NK-92 (cell line): ENCODE data around the gene CILP2.

Experiments
- DNase-seq: peaks from one replicate; lab custom pipeline; 2025; ENCODE audit not compliant: unreplicated experiment; lab: John Stamatoyannopoulos, UW

CILP2 gene

DNA sequence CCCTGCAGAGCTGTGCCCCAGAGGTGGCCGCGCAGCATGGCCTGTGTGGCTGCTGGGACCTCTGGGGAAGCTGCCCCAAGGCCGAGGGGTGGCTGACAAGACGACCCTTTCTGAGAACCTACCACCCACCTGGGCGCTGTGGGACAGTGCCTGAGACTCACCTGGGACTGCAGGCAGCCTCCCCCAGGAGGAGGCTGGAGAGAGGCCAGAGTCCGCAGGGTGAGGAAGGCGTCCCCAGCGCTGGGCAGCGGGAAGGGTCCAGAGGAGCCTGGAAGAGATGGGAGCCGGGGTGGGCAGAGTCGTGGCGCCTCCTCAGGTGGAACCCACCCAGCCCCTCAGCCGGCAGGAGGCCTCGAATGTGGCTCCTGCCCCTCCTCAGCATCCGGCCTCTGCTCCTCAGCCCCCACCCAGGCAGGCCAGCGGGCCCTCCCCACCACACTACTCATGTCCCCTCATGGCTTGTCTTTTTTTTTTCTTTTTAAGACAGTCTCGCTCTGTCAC lies 25.3 kb downstream of the CILP2 start:
- no peak for DNase-seq

DNA sequence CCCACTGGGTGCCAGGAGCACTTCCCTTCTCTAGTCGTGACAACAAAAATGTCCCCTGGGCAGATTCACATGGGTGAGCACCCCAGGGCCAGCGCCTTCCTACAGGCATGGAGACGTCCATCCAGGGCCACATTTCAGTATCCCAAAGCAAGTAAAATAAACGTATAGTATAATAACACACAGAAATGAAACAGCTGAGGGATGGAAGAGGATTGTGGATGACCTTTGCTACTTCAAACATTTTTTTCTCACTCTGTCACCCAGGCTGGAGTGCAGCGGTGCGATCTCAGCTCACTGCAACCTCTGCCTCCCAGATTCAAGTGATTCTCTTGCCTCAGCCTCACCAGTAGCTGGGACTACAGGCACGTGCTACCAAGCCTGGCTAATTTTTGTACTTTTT lies 28.2 kb downstream of the CILP2 start:
- no peak for DNase-seq

DNA sequence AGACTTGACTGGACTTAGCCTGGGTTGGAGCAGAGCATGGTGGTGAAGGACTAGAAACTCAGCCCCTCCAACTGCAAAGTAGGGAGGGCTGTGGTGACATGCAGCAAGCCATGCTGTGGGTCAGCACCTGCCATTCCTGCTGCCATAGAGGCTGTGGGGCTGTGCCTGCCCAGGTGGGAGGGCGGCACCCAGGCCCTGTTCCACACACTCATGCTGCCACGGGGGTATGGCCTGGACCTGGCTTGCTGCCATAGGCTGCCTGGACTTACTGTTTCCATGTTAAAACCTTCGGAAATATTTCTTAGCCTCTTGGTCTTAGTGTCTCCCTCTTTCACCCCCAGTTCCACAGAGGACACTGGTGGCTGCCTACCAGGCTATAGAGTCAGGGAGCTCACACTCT lies 29.3 kb downstream of the CILP2 start:
- DNase-seq: no peak

DNA sequence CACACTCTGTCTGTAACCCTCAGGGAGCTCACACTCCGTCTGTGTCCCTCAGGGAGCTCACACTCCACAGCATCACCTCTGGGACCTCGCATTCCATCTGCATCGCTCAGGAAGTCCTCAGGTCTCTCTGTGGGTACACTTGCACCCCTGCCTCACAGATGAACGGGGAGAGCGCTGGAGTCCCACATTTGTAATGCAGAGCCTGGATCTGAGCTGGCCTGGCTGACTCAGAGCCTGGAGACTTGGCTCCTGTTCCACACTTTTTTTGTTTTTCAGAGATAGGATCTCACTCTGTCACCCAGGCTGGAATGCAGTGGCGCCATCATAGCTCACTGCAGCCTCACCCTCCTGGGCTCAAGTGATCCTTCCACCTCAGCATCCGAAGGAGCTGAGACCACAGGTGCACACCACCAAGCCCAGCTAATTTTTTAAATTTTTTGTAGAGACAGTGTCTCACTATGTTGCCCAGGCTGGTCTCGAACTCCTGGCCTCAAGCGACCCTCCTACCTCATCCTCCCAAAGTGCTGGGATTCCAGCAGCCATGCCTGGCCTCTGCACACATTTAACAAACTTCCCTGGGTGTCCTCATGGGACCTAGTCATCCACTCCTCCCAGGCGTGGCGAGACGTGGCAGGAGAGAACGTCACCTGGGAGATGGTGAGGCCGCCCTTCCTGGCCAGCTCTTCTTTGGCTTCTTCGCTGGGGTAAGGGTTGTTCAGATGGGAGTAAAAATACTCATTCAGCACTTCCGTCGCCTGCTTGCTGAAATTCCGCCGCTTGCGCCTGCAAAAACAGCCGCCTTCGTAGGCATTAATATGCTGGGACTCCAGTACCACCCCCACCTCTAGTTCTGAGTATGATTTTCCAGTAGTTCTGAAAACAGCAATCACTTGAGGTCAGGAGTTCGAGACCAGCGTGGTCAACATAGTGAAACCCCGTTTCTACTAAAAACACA lies 31.0 kb downstream of the CILP2 start:
- DNase-seq: no peak

DNA sequence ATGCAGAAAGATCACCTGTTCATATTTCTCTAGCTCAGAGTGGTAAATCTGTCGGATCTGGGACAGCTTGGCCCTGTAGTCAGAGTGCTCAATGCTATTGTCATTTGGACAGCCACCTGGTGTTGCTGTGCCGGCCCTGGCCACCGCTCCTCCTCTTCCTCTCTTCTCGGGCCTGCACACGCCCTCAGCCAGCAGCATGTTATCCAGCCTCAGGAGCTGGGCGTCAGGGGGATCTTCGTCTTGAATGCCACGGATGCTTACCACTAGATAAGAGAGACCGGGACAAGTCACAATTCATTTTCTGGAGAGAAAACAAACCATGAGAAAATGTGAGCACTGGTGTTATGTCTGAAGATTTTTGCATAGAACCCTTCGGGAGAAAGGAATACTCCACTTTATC lies 32.5 kb downstream of the CILP2 start:
- no peak for DNase-seq

DNA sequence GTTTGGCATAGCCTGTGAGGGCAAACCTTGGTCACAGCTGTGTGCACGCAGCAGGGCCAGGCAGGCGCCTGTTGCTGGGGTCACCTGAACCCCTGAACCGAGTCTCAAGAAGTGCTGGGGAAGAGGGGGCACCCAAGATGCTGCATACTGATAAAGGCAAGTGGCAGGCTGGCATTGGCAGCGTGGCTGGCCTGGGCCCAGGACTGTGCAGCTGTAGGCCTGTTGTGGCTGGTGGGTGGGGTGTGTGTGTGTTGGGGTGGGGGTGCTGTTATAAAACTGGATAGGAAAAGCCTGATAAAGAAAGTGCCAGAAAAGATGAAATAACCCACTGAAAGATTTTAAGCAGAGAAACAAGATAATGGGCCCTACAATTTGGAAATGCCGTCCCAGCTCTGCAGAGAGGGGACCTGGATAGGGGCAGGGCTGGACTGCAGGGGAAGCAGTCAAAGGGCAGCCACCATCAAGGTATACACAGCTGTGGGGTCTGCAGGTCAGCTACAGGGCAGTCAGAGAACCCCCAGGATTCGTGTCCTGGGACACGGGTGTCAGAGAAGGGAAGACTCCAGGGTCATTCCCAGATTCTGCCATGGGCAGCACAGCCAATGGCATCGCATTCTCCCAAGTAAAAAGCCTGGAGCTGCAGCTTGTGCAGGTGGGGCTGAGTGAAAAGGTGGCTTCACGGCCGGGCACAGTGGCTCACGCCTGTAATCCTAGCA lies 33.2 kb downstream of the CILP2 start:
- no peak for DNase-seq

DNA sequence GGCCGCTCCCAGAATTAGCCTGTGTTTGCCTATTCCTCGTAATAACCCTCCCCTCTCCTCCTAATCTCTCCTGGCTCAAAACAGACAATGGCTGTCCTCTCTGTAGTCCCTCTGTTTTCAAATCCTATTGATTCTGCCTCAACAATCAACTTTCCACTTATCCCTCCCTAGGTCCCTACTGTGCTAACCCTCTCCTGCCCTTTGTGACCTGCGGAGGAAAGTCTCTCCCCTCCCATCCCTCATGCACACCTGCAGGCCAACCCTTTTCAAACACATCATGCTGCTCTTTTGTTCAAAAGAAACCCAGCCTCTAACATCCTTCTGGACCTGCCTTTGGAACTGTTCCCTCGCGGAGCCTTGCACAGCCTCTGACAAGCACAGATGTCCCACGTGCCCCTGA lies 37.3 kb downstream of the CILP2 start:
- no peak for DNase-seq

DNA sequence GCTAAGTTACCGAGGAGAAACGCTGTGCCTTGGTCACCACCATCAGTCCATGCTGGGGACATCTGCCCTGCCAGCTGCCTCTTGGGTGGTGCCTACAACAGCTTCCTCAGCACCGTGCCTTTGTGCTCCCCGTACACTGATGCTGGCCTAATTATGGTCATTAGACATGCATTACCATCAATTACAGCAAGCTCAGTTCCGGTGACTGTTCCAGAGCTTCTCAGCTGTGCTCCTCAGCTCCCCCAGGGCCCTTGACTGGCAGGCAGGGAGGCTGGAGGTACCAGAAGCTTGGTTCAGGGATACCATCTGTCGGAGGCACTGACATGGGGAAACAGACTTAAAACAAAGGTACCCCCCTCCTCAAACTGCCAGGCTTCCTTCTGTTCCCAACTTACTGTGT lies 40.2 kb downstream of the CILP2 start:
- no peak for DNase-seq

DNA sequence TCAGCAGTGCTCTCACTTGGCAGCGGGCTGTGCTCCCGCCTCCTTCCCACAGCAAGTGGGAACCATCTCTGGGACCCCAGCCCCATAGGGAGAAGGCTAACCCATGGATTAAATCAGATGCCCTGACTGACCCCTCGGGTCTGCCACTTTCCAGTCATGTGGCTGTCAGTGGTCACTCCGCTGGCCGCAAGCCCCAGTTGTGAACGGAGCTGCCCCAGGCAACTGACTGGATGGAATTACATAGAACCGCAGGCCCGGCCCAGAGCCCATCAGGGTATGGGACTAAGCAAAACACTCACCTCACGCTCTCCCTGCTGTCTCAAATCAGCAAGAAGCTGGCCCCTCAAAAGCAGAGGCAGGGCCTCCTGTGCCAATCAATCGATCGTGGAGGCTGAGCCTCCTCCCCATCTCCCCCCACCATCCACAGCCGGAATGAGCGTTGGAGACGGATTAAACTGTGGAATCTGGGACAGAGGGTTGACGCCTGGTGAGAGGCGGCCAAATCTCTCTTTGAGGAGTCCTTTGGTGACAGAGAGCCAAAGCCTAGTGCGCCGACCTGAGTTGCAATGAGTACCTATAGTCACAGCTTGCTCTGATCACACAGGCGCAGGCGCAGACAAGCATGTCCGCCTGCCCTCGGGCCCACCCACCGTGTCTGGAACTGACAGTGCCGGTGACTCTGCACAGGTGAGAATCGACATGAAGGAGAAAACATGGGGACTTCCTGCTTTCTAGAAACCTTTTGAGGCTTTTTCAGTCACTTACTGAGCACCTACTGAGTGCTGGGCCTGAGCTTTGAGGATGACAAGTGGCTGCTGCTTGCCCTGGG lies 41.7 kb downstream of the CILP2 start:
- DNase-seq: no peak

DNA sequence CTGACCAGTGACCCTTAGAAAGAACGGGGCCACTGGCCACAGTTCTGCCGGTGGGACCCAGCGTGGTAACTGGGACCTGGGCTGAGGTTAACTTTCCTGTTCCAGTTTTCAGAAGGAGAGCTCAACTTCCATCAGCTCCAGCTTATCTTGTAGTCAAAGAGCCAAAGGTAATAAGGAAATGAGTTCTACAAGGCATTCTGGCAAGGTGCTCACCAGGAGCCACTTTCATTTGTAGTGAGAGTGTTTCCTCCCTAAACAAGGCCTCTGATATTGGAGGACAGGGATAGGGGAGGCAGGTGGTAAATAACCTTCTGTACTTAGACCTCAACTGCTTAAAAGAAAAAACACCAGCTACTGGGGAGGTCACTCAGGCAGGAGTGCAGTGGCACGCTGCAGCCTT lies 42.4 kb downstream of the CILP2 start:
- DNase-seq: no peak

DNA sequence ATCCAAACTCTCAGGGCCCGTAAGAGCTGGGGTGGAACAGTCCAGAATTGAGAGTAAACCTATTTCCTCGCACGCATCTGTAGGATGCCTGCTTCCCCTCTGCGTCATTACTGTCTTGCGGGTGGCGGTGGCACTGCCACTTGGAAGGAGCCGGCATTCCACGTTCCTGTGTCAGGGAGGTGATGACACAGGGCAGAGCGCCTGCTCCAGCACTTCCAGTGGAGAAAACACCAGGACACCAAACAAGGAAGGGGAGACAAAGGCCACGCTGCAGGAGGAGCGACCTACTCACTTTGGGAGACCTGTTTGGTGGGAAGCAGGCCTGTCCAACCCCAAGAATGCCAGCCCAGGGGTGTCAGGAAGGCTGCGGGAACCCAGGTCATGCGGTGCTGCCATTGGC lies 43.3 kb downstream of the CILP2 start:
- no peak for DNase-seq

DNA sequence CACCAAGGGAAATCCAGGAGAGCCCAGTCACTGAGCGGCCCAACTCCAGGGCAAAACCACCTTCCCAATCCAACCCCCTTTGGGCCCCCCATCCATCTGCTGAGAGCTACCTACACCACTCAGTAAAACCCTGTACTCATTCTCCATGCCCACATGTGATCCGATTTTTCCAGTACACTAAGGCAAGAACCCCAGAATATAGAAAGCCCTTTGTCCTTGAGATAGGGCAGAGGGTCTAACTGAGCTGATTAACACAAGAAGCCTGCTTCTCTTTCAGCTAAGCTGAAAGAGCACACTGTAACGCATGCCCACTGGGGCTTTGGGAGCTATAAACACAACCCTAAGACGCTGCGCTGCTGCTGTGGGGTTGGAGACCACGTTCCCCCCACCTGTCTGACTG lies 44.4 kb downstream of the CILP2 start:
- DNase-seq: no peak

DNA sequence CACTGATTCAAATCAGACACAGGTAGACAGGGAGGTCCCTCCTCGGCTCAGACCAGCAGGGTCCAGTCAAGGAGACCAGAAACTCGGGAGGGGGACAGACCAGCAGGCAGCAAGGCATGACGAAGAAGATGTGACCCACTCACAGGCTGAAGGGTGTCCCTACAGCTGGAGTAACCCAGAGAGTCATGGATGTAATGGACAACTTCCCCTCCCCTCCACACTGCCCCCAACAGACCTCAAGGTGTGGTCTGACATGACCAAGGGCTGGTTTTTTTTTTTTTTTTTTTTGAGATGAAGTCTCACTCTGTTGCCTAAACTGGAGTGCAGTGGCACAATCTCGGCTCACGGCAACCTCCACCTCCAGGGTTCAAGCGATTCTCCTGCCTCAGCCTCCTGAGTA lies 46.3 kb downstream of the CILP2 start:
- no peak for DNase-seq

DNA sequence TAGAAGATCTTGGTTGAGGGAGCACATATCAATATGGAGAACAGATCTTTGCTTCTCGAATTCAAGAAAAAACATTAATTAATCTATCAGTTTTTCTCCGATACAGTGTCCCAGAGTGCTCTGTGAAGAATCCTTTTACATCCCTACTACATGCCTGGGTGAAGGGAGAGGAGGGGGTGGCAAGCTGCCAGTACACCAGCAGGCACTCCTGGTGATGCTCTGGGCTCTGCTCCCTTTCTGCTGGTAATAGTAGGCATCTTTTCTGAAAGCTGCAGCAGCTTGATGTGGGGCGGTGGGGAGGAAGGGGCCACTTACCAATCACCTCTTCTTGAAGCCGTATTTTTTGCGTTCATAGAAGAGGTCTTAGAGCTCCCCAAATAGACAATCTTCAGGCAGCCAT lies 49.7 kb downstream of the CILP2 start:
- no peak for DNase-seq

DNA sequence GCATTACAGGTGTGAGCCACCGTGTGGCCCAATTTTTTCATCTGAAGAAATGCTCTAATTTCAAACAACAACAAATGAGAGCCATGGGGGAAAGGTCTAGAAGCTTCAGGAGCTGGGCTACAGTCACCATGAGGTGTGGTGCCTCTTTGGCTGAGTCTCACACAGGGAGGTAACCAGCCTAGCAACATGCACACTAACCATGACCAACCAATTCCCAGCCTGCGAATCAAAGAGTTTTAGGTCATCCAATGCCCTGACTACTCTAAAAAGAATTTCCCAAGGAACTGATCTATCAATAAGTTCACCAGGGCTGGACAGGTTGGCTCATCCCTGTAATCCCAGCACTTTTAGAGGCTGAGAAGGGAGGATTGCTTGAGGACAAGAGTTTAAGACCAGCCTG lies 50.5 kb downstream of the CILP2 start:
- DNase-seq: no peak

DNA sequence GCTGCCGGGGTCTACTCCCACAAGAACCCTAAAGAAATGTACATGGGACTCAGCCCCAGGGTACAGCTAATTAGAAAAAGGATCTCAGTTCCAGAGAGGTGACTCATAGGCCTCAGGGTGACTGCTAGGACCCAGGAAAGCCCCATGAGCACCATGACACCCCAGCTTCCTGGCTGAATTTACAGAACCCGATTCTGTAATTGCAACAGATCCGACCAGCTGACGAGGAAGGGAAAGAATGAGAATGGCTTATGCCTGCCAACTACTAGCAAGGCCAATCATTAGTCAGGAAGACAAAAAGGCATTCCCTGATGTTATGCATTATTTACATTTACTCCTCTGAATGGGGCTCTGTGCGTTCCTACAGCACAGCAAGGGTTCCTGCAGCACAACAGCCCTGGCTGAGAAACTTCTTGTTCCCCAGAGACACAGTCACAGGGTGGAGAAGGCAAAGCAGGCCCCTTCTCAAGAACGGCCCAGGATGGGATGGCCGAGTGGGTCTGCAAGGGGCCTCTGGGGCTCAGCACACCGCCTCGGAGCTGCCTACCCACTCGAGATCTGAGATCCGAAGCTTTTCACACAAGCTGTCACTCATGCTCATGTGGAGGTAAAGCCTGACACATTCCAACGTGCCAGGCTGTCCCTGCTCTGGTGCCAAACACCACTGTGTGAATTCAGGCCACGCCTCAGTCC lies 53.2 kb downstream of the CILP2 start:
- DNase-seq: no peak

DNA sequence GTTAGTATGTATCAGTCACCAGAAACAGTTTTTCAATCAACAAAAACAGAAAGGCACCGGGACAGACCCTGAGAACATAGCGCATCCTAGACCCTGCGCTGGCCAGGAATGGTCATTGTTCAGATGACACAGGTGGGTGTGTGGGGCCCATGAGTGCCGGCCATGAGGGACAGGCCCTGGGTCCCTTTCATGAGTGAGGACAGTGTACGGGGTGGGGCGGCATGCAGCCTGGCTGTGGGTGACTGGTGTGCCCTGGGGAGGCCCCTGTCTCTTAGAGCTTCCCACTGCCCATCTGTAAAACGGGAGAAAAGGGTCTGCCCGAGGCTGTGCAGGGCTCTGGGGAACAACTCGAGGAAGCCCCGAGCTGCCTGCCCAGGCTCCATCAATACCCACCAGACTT lies 54.6 kb downstream of the CILP2 start:
- no peak for DNase-seq

DNA sequence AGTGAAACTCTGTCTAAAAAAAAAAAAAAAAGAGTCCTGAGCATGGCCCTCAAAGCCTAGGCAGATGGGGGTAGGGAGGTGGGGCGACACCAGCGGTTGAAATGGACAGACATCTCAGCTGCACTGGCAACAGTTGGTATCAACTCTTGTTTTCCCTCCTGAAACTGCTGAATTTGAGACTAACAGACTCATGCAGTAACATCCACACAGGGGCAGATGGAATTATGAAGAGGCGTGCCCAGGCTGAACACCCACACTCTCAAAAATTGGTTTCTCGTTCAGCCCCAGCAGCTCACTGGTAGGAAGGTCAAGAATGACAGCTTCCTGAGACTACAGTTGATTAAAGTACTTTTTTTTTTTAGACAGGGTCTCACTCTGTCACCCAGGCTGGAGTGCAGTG lies 56.3 kb downstream of the CILP2 start:
- DNase-seq: no peak

DNA sequence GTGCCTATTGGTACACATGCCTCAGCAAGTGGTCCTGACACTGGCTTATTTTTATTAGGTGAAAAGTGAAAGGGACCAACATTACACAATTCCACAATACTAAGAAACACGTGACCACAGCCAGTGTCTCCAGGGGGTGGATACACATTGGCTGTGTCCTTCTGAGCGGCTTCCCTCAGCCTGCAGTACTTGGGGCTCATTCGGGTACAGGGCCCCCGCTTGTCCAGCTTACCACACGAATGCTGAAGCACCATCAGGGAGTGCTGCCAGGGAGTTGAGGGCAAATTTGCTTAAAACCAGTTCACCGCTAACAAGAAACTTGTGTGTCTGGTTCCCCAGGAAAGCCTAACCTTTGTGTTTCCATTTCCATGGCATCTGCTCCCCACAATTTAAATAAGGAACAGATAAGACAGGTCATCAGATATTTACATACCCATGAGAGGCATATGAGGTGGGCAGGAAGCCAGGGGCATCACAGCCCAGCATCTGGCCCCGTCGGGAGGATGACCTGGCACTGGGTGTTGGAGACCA lies 57.2 kb downstream of the CILP2 start:
- DNase-seq: no peak
